Stimulated activated CD4-positive, alpha-beta T cell treated with anti-CD3 and anti-CD28 coated beads, Interleukin-2, amount 100 ng/mL, for 48 hours (primary cell): ENCODE data around the gene FLOT1.
"Not testable (repeated sequence)": the region's sequence is repeated elsewhere in the genome, so short reads cannot be mapped to it uniquely, and the experiment has no call there.

Source experiments
- DNase-seq, 2 donors: peaks; one replicate each; pipeline ENCODE4 v3.0.0-alpha.2; 2020

Gene FLOT1

DNA sequence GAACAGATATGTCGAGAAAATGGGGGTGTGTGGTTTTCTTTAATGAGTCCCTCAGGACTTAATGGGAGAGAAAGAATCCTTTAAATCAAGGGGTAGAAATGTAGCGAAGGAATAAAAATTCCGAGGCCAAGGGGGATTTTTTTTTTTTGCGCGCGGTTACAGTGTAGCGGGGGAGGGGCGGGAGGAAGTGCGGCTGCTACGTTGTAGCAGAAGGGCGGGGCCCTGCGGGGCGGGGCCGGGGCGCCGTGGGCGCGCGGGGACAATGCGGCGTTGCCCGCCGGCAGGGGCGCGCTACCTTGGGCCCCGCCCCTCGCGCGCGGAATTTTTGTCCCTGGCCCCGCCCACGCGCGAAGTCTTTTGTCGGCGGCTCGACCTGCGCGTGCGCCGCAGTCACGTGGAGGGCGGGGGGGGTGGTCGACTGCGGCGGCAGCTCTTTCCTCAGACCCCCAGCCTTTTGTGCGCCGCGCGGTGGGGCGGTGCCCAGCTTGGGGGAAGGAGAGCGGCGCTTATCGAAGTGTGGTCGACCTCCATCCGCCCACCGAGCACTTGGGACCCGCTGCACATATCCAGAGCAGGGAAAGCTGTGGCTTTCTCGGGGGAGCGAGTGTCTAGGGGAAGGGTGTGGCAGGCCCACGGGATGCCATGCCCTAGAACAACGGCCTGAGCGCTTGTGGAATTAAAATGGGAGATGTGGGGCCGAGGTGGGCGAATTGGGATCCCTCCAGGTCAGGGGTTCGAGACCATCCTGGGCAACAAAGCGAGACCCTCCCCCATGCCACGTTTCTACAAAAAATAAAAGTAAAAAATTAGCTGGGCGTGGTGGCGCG lies 21.1 kb downstream of the FLOT1 start:
- peak; percentile 94 to 98 for DNase-seq

DNA sequence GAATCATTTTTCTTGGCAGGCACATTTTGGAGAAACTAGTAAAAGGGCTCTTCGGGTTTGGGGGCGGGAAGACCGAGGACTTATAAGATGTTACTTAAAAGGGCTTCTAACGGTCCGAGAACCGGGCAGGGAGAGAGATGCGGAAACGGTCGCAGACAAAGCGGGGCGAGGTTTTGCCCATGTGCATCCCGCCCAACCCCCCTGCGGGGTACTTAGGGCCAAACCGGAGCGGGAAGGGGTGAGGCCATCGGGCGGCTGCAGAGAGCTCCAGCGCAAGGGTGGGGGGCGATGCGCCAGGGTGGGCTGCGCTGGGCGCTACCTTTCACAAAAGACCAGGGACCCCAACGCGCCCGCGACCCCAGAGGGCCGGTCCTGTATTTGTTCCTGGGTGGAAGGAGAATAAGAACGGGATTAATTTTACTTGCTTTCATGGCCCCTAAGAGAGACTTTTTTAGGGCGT lies 21.7 kb downstream of the FLOT1 start:
- DNase-seq: no peak

- peak; percentile 93 to 94 for DNase-seq
Measured at GRCh38 chr6:30719791-30720737, 22.4 kb downstream of the FLOT1 start, which contains the start of gene TUBB. Gene TUBB (plus strand): TSS chr6:30720352. CDS start chr6:30720507, 155 bp downstream.

DNA sequence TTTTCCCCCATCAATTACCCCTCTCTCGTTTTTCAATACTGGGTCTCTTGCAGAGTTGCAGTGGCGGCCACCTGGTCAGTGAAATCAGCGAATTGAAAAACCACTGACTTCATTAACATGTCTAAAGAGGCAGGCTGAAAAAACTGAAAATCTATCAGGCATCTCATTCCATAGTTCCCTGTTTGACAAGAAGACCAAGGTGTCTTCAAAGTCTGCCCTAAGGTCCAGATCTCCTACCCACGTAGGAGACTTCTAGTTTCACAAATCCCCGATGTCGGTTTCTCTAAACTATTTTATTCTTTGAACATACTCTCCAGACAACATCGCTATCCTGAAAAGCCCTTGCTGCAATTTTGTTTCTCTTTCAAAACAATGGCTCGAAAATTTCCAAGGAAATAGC lies 23.1 kb downstream of the FLOT1 start:
- DNase-seq: no peak

DNA sequence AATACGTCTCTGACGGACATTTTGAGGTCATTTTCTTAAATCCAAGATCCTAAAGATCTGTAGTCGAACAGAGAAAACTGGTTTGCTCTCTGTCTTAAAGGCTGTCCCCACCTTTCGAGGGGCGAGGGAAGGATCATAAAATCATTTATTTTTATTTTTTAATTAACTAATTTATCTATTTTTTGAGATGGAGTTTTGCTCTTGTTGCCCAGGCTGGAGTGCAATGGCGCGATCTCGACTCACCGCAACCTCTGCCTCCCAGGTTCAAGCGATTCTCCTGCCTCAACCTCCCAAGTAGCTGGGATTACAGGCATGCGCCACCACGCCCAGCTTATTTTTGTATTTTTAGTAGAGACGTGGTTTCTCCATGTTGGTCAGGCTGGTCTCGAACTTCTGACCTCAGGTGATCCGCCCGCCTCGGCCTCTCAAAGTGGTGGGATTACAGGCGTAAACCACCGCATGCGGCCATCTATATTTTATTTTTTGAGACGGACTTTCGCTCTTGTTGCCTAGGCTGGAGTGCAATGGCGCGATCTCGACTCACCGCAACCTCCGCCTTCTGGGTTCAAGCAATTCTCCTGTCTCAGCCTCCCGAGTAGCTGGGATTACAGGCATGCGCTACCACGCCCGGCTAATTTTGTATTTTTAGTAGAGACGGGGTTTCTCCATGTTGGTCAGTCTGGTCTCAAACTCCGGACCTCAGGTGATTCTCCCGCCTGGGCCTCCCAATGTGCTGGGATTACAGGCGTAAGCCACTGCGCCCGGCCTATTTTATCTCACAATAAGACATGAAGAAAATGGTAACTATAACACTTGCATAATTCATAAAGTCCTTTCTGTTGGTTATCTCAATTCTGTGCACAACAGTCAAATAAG lies 24.4 kb downstream of the FLOT1 start:
- DNase-seq: not testable (repeated sequence)

GRCh38 chr6:30717129-30717844 lies 25.2 kb downstream of the FLOT1 start, which contains the start of gene MDC1:
Gene MDC1 (minus strand): TSS chr6:30717281. CDS start chr6:30715175, 2,106 bp downstream.
- DNase-seq: peak; percentile 95 to 96

- DNase-seq: no peak
Measured at GRCh38 chr6:30716879-30717128, 25.7 kb downstream of the FLOT1 start.

- no peak for DNase-seq
Measured at GRCh38 chr6:30714263-30714662, 28.2 kb downstream of the FLOT1 start.

DNA sequence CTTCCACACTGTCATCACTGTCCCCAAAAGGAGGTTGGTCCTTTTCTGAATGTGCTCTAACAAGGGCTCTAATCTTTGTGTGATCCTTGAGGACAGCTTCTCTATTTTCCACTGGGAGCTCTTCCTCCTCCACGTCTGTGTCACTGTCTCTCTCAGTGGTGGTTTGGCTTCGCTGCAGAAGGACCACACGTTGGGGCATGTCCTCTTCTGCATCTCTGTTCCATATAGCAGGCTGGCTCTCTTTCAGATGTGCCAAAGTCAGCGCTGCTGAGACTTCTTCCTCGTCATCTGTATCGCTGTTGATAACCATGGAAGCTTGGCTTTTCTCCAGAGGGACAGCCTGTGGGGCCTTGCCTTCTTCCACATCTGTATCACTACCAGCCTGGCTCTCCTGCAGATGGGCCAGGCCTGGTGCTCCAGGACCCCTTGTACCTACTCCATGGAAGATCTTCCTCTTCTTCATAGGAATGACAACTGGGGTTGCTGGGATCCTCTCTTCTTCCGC lies 30.0 kb downstream of the FLOT1 start:
- no peak for DNase-seq

DNA sequence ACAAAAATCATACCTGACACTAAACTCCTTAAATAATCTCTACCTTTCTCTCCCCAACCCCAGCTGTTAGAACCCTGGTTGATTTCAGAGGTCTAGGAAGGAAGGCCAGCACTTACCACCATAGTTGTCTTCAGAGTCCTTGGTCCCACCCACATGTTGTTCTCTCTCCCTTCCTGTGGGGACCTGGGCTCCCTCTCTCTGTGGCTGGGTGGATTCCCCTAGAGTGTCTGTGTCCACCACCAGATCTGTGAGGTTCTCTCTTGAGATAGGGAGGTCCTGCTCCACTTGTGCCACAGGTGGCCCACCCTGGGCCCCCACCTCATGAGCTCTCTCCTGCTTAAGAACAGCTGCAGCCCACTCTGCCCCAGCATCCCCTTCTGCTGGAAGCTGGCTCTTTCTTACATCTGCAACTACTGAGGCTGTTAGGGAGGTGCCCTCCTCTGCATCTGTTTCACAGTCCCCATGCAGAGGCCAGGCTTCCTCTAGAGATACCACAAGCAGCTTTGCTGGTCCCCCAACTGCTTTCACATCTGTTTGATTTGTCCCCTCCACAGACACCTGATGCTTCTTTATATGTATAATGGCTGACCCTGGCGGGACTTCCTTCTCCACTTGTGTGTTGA lies 30.6 kb downstream of the FLOT1 start:
- DNase-seq: no peak

DNA sequence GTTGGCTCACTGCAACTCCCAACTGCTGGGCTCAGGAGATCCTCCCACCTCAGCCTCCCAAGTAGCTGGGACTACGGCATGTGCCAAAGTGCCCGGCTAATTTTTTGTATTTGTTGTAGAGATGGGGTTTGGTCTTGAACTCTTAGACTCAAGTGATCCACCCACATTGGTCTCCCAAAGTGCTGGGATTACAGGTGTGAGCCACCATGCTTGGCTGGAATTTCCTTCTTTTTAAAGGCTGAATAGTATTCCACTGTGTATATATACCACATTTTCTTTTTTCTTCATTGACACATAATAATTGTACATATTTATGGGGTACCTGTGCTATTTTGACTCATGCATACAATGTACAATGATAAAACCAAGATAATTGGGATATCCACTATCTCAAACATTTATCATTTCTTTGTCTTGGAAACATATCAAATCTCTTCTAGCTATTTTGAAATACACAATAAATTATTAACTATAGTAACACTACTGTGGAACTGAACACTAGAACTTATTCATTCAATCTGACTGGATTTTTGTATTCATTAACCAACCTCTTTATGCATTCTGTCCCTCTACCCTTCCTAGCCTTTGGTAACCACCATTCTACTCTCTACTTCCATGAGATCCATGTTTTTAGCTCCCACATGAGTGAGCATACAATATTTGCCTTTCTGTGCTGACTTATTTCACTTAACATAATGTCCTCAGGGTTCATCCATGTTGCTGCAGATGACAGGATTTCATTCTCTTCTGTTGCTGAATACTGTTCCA lies 33.2 kb downstream of the FLOT1 start:
- DNase-seq: no peak

- no peak for DNase-seq
Measured at GRCh38 chr6:30707281-30707850, 35.1 kb downstream of the FLOT1 start.

- no peak for DNase-seq
Measured at GRCh38 chr6:30705620-30706019, 36.9 kb downstream of the FLOT1 start.

DNA sequence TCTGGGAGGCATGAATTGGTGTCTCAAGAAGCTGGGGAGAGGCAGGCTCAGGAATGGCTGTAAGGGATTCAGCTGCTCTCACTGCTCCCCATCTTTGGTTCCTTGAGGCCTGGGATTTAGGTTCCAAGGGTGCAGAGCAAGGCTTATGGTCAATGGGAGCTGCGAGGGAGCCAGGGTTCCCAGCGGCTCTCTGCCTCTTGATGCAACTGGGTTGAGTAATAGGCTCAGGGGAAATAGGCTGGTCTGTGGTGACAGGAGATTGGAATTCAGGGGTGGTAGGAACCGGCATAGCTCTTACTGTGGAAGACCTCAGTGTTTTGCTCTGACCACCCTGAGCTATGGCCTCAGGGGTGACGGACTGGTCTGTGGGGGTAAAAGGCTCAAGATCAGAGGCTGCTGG lies 38.7 kb downstream of the FLOT1 start:
- no peak for DNase-seq

- no peak for DNase-seq
Measured at GRCh38 chr6:30703011-30703410, 39.5 kb downstream of the FLOT1 start.

DNA sequence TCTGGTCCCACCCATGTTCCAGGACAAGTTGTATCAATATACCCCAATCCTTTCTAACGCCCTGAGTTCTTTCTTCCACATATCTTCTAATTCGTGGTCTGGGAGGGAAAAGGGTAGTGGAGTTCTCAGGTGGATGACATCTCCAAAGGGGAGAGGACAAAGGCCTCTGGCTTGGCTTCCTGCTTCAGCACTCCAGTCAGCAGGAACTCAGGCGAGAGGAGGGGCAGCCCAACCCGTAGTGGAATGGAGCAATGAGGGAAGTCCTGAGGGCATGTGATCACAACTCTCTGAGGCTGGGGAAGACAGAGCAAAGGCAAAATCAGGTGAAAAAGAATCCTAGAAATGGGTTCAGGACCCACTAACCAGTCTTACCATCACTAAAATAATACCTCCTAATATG lies 42.1 kb downstream of the FLOT1 start:
- no peak for DNase-seq

GRCh38 chr6:30696432-30696831 lies 46.1 kb downstream of the FLOT1 start:
- no peak for DNase-seq

DNA sequence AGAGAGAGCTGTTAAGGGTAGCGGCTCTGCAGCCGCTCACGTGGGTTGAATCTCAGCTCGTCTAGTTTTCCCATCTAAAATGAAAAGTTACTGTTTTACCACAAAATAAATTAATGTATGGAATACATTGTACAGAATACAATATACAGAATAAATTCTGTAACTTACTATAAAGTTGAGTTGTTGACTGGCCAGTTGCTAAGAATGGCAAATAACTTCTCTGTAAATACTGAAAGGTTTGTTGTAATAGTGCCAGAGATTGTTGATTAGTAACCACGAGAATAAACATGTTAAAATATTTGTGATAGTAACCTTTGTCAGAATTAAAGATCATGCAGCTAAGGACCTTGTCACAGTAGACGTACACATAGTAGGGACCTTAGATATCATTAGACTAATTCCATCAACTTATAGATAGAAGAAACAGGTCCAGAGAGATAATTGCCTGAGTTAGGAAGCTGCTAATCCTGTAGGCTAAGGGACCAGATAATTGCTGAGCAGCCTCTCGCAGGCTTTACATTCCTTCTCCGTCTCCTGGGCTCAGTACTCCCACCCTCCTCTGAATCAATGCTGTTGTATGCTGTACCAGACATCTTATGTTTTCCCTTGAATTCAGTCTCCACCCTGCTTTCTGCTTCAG lies 51.2 kb downstream of the FLOT1 start:
- DNase-seq: no peak

DNA sequence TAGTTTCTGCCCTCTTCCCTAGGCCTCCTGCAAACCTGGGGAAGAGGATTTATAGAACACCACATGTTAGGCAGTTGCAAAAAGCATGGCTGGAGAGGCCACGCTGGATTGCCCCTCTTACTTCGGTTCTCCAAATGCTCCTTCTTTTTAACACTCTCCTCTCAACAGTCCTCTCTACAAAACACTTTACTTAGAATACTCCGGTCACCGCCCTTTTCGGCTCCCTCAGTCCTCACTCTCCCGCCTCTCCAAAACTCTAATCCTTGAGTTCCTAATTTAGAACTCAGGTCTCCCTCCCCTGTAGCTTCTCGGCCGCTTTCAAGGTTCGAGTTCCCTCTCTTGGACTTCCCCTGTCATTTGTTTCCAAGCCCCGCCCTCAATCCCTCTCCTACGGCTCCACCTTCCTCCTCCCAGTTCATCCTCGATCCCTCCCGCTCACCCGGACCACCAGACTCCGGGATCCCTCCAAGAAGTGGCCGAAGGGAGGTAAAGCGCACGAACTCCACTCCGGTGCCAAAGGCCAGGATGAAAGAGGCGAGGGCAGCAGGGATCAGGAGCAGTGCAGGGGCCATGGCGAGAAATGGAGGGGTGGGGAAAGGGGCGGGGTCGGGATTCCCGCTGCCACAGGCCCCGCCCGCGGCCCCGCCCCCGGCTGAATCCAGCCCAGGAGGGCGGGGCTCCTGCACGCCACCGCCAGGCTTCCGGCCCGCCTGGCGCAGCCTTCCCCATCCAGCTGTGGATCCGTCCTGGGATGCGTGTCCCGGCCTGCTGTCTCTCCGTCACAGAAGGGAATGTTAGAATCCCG lies 51.9 kb downstream of the FLOT1 start, which contains the start of gene NRM:
Gene NRM (minus strand): TSS at position 582 of the 805 bp plus-strand sequence. CDS start 10 bp downstream, at position 572.
- peak; percentile 79 to 85 for DNase-seq
